Fibroblast of skin of left quadriceps (primary cell): ENCODE data around the gene SCARF2.
A peak's percentile ranks its signal among the peaks of the same experiment; 100 is the strongest.
"Not testable (repeated sequence)": the region's sequence is repeated elsewhere in the genome, so short reads cannot be mapped to it uniquely, and the experiment has no call there.

Experiments used
- DNase-seq, 2 experiments: peaks; one replicate each; pipeline ENCODE4 v3.0.0-alpha.2; 2013; ENCODE audit warnings: low read depth in 2 of 2

Gene SCARF2

GRCh38 chr22:20463324-20464095, 25.9 kb upstream of the SCARF2 start:
- no peak for DNase-seq

- DNase-seq: no peak
Measured at GRCh38 chr22:20459862-20460261, 22.2 kb upstream of the SCARF2 start.

- no peak for DNase-seq
Measured at GRCh38 chr22:20459152-20459542, 21.5 kb upstream of the SCARF2 start.

GRCh38 chr22:20458530-20459151, 21.0 kb upstream of the SCARF2 start:
- no peak for DNase-seq

- DNase-seq: no peak
Measured at GRCh38 chr22:20457506-20458240, 20.0 kb upstream of the SCARF2 start.

- DNase-seq: no peak
Measured at GRCh38 chr22:20456722-20457076, 19.1 kb upstream of the SCARF2 start.

- peak; percentile 57 to 64 for DNase-seq
Measured at GRCh38 chr22:20456064-20456721, 18.6 kb upstream of the SCARF2 start.

- DNase-seq: no peak
Measured at GRCh38 chr22:20455709-20456063, 18.1 kb upstream of the SCARF2 start.

GRCh38 chr22:20453222-20453621, 15.6 kb upstream of the SCARF2 start:
- DNase-seq: no peak

GRCh38 chr22:20451920-20452319, 14.3 kb upstream of the SCARF2 start:
- DNase-seq: no peak

GRCh38 chr22:20451129-20451778, 13.6 kb upstream of the SCARF2 start:
- DNase-seq: not testable (repeated sequence)

- DNase-seq: no peak
Measured at GRCh38 chr22:20450551-20450906, 12.9 kb upstream of the SCARF2 start.

GRCh38 chr22:20449819-20450550, 12.4 kb upstream of the SCARF2 start:
- no peak for DNase-seq

- no peak for DNase-seq
Measured at GRCh38 chr22:20448630-20449029, 11.0 kb upstream of the SCARF2 start.

GRCh38 chr22:20446383-20446970, 8.9 kb upstream of the SCARF2 start:
- DNase-seq: no peak

GRCh38 chr22:20444325-20444724, 6.7 kb upstream of the SCARF2 start:
- no peak for DNase-seq

GRCh38 chr22:20442485-20443284, 5.1 kb upstream of the SCARF2 start:
- DNase-seq: no peak

GRCh38 chr22:20441631-20442484, 4.2 kb upstream of the SCARF2 start:
- DNase-seq: no peak
